ENCODE measurements around the gene GDPD4.

The GDPD4 gene

DNA sequence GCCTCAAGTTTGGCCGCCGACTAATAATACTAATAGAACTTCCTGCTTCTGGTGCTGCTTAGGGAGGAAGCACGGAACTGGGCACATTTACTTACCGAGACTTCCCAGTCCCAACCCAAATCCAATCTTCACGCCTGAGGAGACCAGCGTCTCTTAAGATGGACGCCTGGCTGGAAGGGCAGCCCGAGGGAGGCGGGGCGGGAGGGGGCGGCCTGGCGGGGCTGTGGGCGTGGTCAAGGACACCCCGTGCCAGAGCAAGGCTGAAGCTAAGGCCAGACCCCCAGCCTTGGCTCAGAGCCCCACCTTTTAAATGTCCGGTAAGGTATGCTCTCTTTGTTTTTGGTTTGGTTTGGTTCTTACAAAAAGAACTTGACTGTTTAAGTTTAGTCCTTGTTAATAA is at the start of gene GDPD4:
GDPD4 (minus strand) TSS at position 177 of the 400 bp plus-strand sequence. CDS start 16,549 bp downstream, outside the sequence.
- no peak for DNase-seq (ENCODE audit: low read depth in 3 of 3)

- DNase-seq (ENCODE audit: low read depth in 3 of 3), result no peak
These were observed 46.5 kb upstream of the GDPD4 start for GRCh38 chr11:77347948-77348347.

- DNase-seq (ENCODE audit: low read depth in 3 of 3), result no peak
These were observed 45.6 kb upstream of the GDPD4 start for GRCh38 chr11:77346906-77347603.

GRCh38 chr11:77345621-77346020 is 44.1 kb upstream of the GDPD4 start:
- DNase-seq (ENCODE audit: low read depth in 3 of 3), result no peak

DNA sequence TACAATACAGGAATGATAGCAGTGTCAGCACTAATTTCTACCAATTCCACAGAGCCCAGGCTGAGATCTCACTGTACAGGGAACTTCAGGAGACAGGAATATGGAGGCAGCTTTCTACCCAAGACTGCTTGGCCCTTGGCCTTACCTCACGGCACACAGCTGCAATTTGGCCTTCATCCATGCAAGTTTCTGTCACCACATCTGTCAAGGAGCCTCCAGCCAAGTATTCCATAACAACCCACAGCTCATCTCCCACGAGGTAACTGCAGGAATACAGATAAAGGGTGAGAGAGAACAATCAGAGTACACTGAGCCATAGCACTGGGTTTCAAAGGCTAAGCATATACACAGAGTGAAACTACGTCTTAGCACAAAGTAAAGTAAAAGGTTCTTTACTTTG is 39.0 kb upstream of the GDPD4 start:
- no peak for DNase-seq (ENCODE audit: low read depth in 3 of 3)

DNA sequence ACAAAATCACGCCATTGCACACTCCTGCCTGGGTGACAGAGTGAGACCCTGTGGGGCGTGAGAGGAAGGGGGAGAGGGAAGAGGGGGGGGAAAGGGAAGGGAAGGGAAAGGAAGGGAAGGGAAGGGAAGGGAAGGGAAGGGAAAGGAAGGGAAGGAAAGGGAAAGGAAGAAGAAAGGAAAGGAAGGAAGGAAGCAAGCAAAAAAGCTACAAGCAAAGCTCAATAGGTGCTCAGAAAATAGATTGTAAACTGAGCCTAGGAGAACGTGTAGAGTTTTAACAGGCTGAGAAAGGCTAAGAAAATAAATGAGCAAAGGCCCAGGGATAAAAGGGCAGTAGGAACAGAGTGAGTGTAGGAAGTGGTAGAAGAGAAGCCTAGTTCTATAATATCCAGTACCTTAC is 30.8 kb upstream of the GDPD4 start:
- no peak for DNase-seq (ENCODE audit: low read depth in 3 of 3)

- DNase-seq (ENCODE audit: low read depth in 3 of 3), result no peak
These were observed 23.7 kb upstream of the GDPD4 start for GRCh38 chr11:77325159-77325558.

DNA sequence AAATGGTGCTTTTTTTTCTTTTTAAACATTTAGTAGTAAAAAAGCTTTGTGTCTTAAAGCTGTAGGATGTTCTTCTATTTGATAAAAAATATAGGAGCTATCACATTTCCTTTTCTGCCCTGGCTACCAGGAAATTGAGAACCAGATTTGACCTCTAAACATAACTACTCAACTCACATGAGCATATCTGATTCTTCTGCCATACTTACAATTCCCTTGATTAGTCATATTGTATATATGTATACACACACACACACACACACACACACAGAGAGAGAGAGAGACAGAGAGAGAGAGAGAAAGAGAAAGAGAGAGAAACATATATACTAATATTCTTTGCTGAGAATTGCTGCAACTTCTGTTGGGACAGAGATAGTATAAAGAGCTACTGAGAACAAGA is 23.0 kb upstream of the GDPD4 start:
- no peak for DNase-seq (ENCODE audit: low read depth in 3 of 3)

GRCh38 chr11:77322926-77323590 is 21.6 kb upstream of the GDPD4 start:
- no peak for DNase-seq (ENCODE audit: low read depth in 3 of 3)

DNA sequence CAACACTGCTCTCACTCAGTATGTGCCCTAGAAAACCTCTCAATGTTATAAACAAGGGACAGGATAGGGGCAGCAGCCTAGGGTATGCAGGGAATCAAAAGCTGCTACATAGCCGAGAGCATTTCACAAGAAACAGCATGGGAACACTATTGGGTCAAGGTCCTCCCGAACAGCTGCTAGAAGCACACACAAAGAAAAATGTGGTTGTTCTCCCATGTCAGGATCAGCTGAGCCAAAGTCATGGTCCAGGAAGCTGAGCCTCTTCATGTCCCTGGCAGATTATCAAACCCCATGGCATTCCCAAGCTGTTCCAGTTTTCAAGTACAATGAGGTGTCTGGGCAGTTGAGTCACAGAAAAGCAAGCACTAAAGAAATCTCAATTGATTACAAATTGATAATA is 21.0 kb upstream of the GDPD4 start:
- DNase-seq (ENCODE audit: low read depth in 3 of 3), result no peak

- DNase-seq (ENCODE audit: low read depth in 3 of 3), result no peak
These were observed 18.9 kb upstream of the GDPD4 start for GRCh38 chr11:77320351-77320750.

GRCh38 chr11:77318600-77318999 is 17.1 kb upstream of the GDPD4 start:
- no peak for DNase-seq (ENCODE audit: low read depth in 3 of 3)

DNA sequence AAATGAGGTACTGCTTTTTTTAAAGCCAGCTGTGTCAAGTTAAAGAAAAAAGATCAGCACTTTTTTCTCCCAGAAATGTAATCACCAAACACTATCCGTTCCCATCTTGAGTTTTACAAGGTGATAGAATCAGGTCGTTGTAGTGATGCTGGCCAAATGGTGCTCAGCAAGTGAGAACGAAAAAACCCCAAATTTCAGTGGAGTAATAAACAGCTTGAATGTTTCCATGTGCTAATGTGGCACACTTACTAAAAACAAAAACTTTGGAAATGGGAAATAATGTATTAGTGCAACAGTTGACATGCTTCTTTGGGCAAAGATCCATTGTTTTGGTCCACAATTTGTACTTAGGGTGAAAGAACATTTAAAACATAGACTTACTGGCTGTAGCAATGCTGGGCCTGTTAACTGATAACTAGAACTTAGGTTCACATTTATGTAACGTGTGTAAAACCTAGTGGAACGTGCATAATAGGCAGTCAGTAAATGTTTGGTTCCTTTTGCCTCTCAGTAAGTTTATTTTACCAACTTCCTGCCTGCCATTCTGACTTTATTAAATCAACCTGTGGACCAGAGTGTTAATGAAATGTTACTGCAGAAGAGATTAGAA is 15.4 kb upstream of the GDPD4 start:
- DNase-seq (ENCODE audit: low read depth in 3 of 3), result no peak

- DNase-seq (ENCODE audit: low read depth in 3 of 3), result no peak
These were observed 10.6 kb upstream of the GDPD4 start for GRCh38 chr11:77312107-77312506.

DNA sequence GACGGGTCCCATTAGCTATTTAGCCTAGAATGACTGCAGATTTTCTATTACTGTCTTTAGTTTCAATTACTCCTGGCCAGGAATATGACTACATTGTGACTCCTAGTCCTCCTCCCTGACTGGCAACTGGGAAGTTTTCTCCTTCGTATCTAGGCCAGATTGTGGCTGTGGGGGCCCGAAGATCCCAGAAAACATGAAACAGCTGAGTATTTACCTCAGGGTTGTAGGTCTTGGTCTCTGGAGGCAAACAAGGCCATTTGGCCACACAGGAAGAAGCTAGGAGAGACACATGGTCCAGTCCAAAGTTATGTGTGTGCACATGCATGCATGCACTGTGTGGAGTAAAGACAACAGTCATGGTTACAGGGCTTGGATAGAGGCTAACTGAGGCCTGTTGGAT is 10.2 kb upstream of the GDPD4 start:
- DNase-seq (ENCODE audit: low read depth in 3 of 3), result no peak

DNA sequence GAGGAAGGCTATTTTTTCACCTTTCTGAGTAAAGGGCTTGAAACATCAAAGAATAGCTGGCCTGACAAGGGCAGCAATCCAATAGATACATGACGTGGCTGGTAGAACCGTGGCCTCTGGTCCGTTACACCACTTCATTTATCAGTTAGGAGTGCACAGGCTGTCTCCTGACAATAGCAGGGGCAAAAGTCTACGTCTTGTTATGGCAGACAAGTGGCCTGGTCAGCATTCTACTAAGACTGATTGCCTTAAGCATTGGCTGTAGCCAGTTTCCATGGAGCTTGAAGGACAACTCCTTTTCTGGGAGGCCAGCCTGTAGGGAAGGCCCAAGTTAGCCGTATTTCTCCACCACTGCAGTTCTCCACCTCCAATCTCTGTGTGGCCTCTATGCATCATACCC is 9.2 kb upstream of the GDPD4 start:
- no peak for DNase-seq (ENCODE audit: low read depth in 3 of 3)

DNA sequence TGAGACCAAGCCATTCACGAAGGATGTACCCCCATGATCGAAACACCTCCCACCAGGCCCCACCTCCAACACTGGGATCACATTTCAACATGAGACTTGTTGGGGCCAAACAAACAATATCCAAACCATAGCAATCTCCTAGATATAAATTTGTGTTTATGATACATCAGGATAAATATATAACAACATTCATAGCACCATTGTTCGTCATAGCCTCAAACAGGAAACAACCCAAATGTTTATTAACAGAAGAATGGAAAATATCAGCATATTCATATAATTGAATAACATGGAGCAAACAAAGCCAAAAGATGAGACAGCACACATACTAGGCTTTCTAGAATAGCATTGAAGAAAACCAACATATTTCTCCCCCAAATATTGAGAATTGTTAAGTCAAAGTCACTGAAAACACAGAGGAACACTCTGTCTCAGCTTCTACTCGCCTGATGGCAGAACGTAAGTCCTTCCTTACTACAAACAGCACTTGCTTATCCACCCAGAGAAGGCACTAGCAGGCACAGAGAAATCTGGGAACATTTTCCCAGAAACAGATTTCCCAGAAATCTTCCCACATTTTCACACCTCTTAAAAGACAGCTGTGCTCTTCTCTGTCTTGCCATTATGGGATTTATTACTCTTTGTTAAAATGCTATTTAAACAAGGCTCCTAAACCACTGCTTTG is 8.1 kb upstream of the GDPD4 start:
- DNase-seq (ENCODE audit: low read depth in 3 of 3), result no peak

DNA sequence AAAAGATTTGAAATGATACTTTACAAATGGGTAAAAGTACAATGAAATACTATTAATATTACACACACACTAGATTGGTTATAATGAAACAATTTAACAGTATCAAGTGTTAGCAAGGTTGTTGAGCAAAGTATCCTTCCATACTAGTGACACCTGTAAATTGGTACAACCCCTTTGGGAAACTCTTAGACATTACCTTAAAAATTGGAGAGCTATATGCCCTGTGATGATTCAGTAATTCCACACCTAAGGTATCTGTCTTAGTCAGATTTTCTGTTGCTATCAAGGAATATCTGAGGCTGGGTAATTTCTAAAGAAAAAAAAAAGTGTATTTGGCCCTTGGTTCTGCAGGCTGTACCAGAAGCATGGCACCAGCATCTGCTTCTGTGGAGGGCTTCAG is 7.4 kb upstream of the GDPD4 start:
- no peak for DNase-seq (ENCODE audit: low read depth in 3 of 3)

GRCh38 chr11:77303328-77303727 is 1.8 kb upstream of the GDPD4 start:
- DNase-seq (ENCODE audit: low read depth in 3 of 3), result no peak

DNA sequence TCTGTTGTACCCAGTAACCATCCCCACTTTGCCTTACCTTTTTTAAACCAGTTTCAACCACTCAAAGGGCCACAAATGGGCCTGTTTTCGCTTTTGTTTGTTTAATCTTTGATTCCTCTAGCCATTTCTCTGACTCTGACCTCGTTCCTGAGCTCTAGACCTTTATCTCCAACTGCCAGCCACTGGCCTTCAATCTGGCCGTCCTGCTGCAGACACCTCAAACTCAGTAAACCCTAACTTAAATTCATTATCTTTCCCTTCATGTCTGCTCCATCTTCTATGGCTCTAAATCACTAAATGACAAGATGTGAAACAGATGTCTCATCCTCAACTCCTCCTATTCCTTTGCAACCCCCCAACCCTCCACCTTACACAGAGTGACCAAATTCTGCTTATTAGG is 1.3 kb upstream of the GDPD4 start:
- DNase-seq (ENCODE audit: low read depth in 3 of 3), result no peak

GRCh38 chr11:77300695-77301094 is 791 bp downstream of the GDPD4 start:
- no peak for DNase-seq (ENCODE audit: low read depth in 3 of 3)

- peak in 1 of 3 donors; percentile 4 for DNase-seq (ENCODE audit: low read depth in 3 of 3)
These were observed 1.5 kb downstream of the GDPD4 start for GRCh38 chr11:77300028-77300427.

DNA sequence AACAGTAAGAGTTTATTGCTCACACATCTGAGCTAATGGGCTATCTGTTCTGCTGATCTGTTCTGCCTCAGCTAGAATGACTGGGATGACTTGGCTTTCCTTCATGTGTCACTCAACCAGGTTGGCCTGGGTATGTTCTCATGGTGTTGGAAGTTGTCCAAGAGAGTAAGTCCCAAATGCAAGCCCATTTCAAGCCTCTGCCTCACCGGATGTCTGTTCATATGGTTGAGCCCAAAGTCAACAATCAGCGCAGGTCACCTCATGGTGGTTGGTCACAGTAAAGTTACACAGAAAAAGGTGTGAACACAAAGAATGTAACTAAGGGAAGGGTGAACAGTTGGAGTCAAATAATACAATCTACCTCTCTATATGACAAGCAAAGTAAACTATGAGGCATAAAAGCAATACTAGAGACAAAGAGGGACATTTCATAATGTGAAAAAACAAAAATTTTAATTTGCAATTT is 1.9 kb downstream of the GDPD4 start:
- no peak for DNase-seq (ENCODE audit: low read depth in 3 of 3)

All from stimulated activated CD4-positive, alpha-beta T cell treated with anti-CD3 and anti-CD28 coated beads, TNF-alpha, amount 100 ng/mL, for 48 hours (primary cell).